ENCODE measurements around the gene UNKL.

Gene UNKL

GRCh38 chr16:1335996-1336395, 78.5 kb downstream of the UNKL start (continued):
- TF ChIP-seq PRDM10 (tag by site-specific recombination; IDR thresholded peaks at IDR 0.05): peak; percentile 34; the same call in 1 of the 2 replicates
- no peak for TF ChIP-seq ZNF549 (tag by site-specific recombination; IDR thresholded peaks at IDR 0.05)
- TF ChIP-seq REST (tag by site-specific recombination; IDR thresholded peaks at IDR 0.05): no peak
- no peak for TF ChIP-seq ZNF513 (tag by site-specific recombination; IDR thresholded peaks at IDR 0.05)
- 0 out of 2 replicates have a peak, but pooled peaks have one; percentile 11 for TF ChIP-seq GLIS2 (tag by site-specific recombination; IDR thresholded peaks at IDR 0.05)
- TF ChIP-seq ZNF280D (tag by site-specific recombination; IDR thresholded peaks at IDR 0.05): no peak

- Histone ChIP-seq H3K9me3 (ENCODE audit: control insufficient read depth, insufficient read depth, low read depth, low read length) (no peaks in the 10 kb centered on the region), H3K27ac (ENCODE audit: extremely low read depth, low read depth, low read length) (no peak overlapping the region), H3K36me3 (ENCODE audit: control insufficient read depth in 2 of 2, insufficient read depth in 1 of 2, low read length in 2 of 2) (no peaks in the 10 kb centered on the region), H3K4me3 (ENCODE audit: low read depth, low read length) (no peak overlapping the region), H3K4me1 (ENCODE audit: control insufficient read depth, insufficient read depth, low read length) (peaks cover 2% of the 10 kb centered on the region; the same call in 1 of the 2 replicates)
- POLR2A ChIA-PET: interaction anchor here (1.0 to 1.2 kb wide), 2 partner anchors 9 to 11 kb away, joined by 3 read pairs; no protein-coding TSS in a partner anchor
- TF ChIP-seq PRDM10 (tag by site-specific recombination; IDR thresholded peaks at IDR 0.05) (peak; percentile 57), ZNF335 (tag by site-specific recombination; conservative IDR thresholded peaks at IDR 0.05) (no peak)
- CTCF ChIA-PET: interaction anchor here (0.6 to 1.2 kb wide), 2 partner anchors 19 to 395 kb away, joined by 3 read pairs; no protein-coding TSS in a partner anchor
These were observed 79.1 kb downstream of the UNKL start for GRCh38 chr16:1335211-1335971.
